ENCODE data around the gene BTBD10.

DNA sequence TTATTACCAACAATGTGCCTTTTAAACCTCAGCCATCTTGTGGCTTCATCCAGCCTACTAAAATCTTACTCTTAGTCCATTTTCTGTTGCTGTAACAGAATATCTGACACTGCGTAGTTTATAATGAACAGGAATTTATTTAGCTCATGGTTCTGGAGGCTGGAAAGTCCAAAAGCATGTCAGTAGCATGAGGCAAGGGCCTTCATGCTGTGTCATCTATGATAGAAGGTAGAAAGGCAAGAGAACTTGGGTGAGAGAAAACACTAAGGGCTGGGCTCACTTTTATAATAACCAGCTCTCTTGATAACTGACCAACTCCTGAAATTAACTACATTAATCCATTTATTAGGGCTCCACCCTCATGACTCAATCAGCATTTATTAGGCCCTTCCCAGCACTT is 13.5 kb downstream of the BTBD10 start:
- TF ChIP-seq, protein P1, sequence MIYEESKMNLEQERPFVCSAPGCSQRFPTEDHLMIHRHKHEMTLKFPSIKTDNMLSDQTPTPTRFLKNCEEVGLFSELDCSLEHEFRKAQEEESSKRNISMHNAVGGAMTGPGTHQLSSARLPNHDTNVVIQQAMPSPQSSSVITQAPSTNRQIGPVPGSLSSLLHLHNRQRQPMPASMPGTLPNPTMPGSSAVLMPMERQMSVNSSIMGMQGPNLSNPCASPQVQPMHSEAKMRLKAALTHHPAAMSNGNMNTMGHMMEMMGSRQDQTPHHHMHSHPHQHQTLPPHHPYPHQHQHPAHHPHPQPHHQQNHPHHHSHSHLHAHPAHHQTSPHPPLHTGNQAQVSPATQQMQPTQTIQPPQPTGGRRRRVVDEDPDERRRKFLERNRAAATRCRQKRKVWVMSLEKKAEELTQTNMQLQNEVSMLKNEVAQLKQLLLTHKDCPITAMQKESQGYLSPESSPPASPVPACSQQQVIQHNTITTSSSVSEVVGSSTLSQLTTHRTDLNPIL (CRISPR knock-in tag; IDR thresholded peaks at IDR 0.05; ENCODE audit: low read depth) = no peak
- TF ChIP-seq TOX (CRISPR knock-in tag; IDR thresholded peaks at IDR 0.05; ENCODE audit: borderline replicate concordance) (no peak), ZFP3 (CRISPR knock-in tag; IDR thresholded peaks at IDR 0.05) (no peak), TCF4 (CRISPR knock-in tag; IDR thresholded peaks at IDR 0.05; ENCODE audit: borderline replicate concordance) (no peak), RARB (CRISPR knock-in tag; IDR thresholded peaks at IDR 0.05) (no peak), ZNF565 (CRISPR knock-in tag; conservative IDR thresholded peaks at IDR 0.05; ENCODE audit: low read depth) (no peak), GLIS3 (CRISPR knock-in tag; IDR thresholded peaks at IDR 0.05) (no peak), ZNF8 (CRISPR knock-in tag; IDR thresholded peaks at IDR 0.05) (no peak)
- TF ChIP-seq, protein P2, sequence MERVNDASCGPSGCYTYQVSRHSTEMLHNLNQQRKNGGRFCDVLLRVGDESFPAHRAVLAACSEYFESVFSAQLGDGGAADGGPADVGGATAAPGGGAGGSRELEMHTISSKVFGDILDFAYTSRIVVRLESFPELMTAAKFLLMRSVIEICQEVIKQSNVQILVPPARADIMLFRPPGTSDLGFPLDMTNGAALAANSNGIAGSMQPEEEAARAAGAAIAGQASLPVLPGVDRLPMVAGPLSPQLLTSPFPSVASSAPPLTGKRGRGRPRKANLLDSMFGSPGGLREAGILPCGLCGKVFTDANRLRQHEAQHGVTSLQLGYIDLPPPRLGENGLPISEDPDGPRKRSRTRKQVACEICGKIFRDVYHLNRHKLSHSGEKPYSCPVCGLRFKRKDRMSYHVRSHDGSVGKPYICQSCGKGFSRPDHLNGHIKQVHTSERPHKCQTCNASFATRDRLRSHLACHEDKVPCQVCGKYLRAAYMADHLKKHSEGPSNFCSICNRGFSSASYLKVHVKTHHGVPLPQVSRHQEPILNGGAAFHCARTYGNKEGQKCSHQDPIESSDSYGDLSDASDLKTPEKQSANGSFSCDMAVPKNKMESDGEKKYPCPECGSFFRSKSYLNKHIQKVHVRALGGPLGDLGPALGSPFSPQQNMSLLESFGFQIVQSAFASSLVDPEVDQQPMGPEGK (CRISPR knock-in tag; IDR thresholded peaks at IDR 0.05; ENCODE audit: borderline replicate concordance) = no peak
- TF ChIP-seq, protein P3, sequence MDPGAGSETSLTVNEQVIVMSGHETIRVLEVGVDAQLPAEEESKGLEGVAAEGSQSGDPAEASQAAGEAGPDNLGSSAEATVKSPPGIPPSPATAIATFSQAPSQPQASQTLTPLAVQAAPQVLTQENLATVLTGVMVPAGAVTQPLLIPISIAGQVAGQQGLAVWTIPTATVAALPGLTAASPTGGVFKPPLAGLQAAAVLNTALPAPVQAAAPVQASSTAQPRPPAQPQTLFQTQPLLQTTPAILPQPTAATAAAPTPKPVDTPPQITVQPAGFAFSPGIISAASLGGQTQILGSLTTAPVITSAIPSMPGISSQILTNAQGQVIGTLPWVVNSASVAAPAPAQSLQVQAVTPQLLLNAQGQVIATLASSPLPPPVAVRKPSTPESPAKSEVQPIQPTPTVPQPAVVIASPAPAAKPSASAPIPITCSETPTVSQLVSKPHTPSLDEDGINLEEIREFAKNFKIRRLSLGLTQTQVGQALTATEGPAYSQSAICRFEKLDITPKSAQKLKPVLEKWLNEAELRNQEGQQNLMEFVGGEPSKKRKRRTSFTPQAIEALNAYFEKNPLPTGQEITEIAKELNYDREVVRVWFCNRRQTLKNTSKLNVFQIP (CRISPR knock-in tag; IDR thresholded peaks at IDR 0.05; ENCODE audit: borderline replicate concordance, low read depth) = no peak

Data from SK-N-SH treated with all-trans-retinoic acid at 6 μM for 48 hours (cell line).